ENCODE results near the gene OLFML2B.

DNA sequence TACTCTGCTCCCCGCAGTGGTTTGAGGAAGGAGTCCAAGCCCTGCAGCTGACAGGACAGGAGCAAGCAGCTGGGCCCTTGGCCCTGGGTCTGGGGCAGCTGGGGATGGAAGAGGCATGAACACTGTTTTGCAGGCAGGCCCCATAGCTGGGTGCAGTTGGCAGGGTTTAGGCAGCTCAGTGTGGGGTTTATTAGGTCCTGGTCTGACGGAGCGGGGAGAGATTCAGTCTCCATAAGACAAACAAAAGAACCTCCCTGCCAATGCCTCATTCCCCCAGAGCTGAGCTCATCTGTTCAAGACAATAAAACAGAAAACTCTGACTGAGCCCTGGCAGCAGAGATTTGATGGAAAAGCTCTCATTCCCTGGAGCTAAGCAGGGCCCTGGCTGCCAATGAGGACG lies 37.3 kb downstream of the OLFML2B start:
- TF ChIP-seq, protein P1, sequence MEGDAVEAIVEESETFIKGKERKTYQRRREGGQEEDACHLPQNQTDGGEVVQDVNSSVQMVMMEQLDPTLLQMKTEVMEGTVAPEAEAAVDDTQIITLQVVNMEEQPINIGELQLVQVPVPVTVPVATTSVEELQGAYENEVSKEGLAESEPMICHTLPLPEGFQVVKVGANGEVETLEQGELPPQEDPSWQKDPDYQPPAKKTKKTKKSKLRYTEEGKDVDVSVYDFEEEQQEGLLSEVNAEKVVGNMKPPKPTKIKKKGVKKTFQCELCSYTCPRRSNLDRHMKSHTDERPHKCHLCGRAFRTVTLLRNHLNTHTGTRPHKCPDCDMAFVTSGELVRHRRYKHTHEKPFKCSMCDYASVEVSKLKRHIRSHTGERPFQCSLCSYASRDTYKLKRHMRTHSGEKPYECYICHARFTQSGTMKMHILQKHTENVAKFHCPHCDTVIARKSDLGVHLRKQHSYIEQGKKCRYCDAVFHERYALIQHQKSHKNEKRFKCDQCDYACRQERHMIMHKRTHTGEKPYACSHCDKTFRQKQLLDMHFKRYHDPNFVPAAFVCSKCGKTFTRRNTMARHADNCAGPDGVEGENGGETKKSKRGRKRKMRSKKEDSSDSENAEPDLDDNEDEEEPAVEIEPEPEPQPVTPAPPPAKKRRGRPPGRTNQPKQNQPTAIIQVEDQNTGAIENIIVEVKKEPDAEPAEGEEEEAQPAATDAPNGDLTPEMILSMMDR (IDR thresholded peaks at IDR 0.05): no peak
- TF ChIP-seq POLR2AphosphoS5 (IDR thresholded peaks at IDR 0.05) (no peak), POLR2A (IDR thresholded peaks at IDR 0.05) (no peak), EP300 (IDR thresholded peaks at IDR 0.05) (no peak)
